HG03045 (cell line): ENCODE results near the gene SIT1.
"Not testable (repeated sequence)": the region's sequence is repeated elsewhere in the genome, so short reads cannot be mapped to it uniquely, and the experiment has no call there.

Experiments
- ATAC-seq: cut with Tn5 transposase; IDR thresholded peaks from one replicate; pipeline ENCODE4 v1.9.1; 2021; ENCODE audit warnings: mild to moderate bottlenecking, moderate library complexity; ENCODE audit not compliant: unreplicated experiment

SIT1 gene

DNA sequence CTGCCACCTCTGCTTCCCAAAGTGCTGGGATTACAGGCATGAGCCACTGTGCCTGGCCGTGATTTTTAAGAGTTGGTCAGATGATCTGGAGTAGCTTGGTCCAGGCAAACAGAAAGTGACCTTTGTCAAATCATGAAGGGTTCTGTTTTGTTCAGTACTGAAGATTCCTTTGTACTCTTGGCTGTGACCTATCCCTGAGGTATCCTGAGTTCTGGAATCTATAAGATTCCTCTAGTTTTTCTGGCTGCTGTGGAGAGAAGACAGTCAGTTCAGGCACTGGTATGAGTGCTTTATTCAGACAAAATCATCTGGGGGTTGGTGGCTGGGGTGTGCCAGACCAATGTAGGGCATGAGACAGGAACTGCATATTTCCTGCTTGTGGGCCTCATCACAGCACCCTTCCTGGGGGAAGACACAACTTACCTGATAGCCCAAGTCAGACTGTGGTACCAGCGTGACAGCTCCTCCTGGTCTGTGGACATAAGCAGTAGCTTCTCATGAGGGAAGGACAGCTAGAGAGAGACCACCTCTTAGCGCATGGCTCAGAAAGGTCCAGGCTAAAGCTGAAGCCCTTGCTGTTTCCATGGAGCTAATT is 11.1 kb upstream of the SIT1 start:
- ATAC-seq: no peak

DNA sequence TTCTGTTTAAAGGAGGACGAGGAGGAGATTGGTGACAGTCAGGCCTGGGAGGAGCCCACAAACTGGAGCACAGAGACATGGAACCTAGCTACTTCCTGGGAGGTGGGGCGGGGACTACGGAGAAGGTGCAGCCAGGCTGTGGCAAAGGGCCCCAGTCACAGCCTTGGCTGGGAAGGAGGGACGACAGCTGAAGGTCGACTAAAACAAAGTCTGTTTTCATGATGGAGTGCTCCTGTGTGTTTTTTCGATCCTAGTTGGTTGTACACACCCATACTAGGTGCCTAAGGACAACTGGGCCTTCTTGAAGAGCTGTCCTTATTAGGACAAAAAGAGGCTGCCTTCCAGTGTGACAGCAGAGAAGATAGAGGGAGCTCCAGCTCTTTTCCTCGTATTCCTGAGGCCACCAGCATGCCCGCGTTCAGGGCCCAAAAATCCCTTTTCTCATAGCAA is 10.3 kb upstream of the SIT1 start:
- no peak for ATAC-seq

DNA sequence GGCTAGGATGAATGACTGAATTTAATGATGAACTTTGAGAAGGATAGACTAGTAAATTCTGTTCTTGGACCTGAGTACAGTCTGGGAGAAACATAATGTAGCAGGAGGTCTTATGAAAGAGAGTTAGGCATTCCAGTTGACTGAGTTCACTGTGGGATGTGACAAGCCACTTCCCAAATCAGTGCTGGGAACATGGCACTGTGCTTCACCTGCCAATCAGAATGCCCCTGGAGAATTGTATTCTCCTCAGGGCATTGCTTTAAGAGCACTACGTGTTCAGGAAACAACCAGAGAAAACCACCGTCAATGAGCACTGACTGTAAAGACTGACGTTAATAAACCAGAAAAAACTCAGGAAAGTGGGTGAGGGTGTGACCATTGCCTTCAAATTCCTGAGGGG is 8.6 kb upstream of the SIT1 start:
- ATAC-seq: no peak

DNA sequence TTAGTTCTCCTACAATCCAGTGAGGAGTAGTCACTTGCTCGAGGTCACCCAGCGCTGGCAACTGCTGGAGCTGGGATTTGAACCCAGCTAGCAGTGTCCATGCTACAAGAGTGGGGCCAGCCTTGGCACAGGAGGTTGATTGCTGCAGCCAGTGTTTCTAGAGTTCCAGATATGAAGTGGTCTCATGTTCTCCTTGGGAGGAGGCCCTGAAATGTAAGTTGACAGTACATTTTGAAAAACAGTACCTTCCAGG is 8.2 kb upstream of the SIT1 start:
- ATAC-seq: no peak

DNA sequence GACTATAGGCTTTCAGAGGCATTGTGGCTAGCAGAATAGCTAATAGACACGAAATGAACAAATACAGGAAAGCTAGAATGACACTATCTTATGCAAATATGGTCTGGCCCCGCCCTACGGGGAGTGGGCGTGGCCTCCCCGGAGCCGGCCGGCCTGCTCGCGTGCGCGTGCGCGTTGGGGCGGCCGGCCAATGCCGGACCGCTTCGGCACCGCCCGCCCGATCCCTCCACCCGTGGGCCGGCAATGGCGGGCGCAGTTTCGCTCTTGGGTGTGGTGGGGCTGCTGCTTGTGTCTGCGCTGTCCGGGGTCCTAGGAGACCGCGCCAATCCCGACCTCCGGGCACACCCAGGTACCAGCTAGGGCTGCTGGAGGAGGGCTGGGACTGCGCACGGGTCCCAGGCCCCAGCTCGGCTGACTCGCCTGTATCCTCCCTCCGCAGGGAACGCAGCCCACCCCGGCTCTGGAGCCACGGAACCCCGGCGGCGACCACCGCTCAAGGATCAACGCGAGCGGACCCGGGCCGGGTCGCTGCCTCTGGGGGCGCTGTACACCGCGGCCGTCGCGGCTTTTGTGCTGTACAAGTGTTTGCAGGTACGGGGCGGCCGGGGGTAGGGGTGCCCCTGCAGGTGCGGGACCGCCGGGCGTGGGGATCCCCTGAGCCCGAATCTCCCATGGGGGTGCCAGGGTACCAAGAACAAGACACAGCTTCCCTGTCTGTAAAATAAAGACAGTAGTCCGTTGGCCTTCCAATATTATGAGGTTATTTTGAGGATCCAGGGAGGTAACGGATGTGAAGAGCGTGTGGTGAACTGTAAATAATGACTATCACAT is 7.6 kb upstream of the SIT1 start, which contains the start of gene CCDC107:
Gene CCDC107, plus strand, starts transcription at position 156 of the 831 bp plus-strand sequence. Its CDS starts 88 bp downstream, at position 244.
- ATAC-seq: peak; percentile 71

DNA sequence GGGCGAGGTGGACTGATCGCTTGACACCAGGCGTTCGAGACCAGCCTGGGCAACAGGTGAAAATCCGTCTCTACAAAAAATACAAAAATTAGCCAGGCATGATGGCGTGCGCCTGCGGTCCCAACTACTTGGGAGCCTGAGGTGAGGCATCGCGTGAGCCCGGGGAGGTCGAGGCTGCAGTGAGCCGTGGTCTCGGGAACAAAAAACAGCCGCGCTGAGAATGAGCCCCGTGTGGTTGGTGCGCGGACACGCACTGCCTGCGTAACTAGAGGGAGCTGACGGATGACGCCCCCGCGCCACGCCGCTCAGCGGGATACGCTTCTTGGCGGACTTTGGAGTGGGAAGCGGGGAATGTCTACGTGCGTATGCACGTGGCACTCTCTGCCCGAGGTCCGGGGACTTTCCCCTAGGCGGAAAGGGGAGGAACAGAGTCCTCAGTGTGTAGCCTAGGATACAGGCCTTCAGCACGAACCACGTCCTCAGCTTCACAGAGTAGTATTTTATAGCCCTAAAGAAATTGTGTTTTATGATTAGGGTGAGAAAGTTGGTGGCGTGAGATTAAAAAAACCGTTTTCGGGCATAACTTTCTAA is 6.9 kb upstream of the SIT1 start, which contains the start of gene RMRP:
Gene RMRP, minus strand, starts transcription at position 474 of the 591 bp plus-strand sequence.
- peak; percentile 85 for ATAC-seq

DNA sequence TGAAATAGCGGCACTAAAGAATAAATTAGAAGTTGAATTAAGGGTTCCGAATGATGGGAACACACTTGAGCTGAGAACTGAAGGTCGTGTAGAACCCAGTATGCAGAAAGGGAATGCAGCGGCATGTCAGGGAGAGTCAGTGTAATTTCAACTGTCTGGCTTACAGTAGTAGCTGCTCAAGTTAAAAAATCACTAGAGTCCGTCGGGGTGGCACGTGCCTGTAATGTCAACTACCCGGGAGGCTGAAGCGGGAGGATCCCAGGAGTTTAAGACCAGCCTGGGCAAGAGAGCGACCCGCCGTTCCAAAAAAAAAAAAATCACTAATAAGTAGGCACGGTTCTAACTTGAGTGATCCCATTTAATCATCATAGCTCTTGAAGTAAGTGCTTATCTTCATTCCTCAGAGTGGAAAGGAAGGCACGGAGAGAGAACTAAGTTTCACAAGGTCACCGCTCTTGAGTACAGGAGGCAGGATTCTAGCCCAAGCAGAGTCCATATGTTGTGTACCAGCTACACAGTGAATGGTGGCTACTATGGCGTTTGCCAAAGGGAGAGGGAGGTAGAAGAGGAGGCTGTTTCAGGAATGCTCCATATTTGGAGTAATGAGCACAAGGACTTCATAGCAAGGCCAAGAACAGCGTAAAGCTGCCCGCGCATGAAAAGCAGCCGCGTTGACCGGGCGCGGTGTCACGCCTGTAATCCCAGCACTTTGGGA is 6.3 kb upstream of the SIT1 start:
- ATAC-seq: no peak

DNA sequence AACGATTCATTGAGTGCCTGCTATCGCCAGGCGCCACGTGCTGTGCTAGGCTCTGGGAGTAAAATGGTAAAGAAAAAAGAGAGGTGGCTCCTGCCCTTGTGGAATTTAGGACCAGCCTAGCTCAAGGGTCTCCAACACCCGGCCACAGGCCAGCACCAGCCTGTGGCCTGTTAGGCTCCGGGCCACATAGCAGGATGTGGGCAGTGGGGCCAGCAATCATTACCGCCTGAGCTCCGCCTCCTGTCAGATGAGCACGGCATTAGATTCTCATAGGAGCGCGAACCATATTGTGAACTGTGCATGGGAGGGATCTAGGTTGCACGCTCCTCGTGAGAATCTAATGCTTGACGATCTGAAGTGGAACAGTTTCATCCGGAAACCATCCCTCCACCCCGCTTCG is 5.6 kb upstream of the SIT1 start:
- ATAC-seq: no peak

DNA sequence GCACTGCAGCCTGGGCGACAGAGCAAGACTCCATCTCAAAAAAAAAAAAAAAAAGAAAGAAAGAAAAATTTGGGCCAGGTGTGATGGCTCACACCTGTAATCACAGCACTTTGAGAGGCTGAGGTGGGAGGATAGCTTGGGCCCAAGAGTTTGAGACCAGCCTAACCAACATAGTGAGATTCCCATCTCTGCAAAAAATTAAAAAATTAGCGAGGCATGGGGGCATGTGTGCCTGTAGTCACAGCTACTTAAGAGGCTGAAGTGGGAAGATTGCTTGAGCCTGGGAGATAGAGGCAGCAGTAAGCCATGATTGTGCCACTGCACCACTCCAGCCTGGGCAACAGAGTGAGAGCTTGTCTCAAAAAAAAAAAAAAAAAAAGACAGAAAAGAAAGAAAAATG is 2.9 kb upstream of the SIT1 start:
- ATAC-seq: no peak

DNA sequence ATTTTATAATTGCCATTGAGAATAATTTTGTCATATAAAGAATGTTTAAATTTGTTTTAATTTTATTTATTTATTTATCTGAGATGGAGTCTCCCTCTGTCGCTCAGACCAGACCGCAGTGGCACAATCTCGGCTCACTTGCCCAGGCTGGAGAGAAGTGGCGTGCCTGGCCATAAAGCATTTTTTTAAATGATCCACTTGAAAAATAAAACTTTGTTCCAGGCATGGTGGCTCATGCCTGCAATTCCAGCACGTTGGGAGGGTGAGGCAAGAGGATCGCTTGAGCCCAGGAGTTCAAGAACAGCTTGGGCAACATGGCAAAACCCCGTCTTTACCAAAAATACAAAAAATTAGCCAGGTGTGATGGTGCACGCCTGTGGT is 2.1 kb upstream of the SIT1 start:
- ATAC-seq: no peak

DNA sequence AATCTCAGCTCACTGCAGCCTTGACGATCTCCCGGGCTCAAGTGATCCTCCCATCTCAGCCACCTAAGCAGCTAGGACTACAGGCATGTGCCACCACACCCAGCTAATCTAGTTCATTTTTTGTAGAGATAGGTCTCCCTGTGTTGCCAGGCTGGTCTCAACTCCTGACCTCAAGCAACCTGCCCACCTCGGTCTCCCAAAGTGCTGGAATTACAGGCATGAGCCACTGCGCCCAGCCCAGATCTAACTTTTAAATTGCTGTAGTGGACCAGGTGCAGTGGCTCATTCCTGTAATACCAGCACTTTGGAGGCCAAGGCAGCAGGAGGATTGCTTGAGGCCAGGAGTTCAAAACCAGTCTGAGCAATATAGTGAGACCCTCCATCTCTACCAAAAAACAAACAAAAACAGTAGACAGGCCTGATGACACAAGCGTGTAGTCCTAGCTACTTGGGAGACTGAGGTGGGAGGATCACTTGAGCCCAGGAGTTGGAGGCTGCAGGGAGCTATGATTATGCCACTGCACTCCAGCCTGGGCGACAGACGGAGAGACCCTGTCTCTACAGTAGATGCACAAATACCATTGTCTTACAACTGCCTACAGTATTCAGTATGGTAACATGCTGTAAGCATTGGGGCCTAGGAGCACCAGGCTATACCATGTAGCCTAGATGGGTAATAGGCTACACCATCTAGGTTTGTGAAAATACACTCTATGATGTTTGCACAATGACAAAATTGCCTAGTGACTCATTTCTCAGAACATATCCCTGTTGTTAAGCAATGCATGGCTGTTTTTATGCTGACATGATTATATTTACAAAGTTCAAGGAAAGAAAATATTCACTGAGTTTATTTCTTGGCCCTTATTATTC is 1.5 kb upstream of the SIT1 start:
- ATAC-seq: no peak

DNA sequence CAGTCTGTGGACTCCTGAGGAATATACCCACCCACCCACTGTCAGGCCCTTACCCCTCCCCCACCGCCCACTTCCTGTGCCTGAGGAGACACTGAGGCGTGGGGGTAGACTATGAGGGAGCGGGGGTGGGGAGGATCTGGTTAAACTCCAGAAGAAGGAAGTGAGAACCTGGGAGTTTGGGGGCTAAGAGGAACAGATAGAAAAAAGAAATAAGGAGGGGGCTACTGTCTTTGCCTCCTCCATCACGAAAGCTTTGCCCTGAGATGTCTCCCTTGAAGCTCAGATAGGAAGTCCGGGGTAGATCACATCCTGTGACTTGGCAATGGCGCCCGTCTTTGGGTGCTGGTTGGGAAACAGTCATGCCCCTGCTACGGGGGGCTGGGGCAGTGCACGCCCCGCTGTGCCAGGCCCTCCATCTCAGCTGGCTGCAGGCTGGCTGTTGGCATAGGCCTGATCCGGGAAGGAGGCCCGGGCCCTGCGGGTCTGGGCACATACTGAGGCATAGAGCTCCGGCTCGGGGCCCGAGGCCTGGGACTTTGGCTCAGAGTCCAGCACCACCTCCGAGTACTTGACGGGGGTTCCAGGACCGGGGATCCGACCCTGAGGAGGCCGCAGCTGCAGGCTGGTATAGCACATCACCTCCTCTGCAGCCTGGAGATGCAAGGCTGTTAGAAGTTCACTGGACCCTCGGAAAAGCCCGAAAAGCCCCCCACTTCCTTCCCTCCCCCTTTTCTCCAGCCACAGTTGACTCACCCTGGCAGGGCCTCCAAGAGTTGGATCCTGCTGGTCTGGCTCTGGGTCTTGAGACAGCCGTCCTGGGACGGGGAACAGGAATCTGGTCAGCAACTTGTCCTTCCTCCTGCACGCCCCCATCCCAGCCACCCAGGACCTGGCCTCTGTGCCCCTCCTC is 1.0 kb downstream of the SIT1 start:
- no peak for ATAC-seq

DNA sequence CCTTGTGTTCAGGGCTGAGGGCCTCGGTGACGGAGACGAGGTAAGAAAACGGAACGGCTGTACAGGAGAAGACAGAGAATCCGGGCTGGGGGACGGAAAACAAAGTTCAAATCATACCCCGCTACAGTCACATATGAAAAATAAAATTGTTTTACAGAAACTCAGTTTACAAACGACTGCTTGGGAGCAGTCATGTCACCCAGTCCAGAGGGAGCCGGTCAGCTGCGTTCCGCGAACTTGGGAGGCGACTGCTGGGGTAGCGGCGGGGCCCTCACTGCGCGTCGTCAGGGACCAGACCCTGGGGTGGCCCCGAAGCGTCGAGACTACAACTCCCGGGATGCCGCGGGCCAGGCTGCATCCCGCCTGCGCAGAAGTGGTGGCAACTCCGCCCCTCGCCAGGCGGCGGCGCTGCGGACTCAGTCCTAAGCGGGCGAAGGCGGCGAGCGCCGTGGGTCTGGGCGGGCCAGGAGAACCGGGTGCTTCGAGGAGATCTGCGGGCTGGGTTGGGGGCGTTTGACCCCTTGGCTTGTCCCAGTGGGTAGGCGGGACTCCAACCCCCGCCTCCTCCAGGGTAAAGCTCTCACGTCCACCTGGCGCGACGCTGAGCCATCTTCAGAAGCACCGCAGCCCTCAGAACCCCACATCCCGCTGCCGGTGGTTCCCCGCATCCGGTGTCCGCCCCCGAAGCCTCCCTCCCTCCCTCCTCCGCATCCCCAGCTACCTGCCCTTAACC is 4.0 kb downstream of the SIT1 start:
- ATAC-seq: peak; percentile 81

DNA sequence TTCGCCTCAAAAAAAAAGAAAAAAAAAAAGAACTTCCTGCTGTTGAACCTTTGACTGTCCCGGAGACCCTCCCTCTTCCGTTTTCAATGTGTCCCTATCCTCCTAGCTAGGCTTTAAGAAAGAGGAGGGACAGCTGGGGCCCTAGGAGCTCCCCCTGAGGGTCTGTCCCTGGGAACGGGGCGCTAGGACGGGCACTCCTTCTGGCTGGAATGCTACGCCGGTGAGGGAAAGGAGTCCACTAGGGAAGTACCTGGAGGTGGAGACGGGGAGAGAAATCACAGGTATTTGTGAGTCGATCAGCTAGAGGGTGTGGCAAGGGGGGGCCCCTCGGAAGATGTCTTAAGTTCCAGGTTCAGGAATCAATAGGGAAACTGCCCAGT is 4.6 kb downstream of the SIT1 start:
- peak; percentile 1 for ATAC-seq

DNA sequence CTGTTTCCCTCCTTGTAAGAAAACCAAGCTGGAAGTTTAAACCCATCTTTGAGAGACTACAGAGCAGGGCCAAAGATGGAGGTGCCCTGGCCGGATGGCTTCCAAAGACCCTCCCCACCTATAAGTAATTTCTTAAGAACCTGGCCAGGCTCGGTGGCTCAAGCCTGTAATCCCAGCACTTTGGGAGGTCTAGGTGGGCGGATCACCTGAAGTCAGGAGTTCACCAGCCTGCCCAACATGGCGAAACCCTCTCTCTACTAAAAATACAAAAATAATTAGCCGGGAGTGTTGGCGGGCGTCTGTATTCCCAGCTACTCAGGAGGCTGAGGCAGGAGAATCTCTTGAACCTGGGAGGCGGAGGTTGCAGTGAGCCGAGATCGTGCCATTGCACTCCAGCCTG is 5.0 kb downstream of the SIT1 start:
- ATAC-seq: not testable (repeated sequence)

DNA sequence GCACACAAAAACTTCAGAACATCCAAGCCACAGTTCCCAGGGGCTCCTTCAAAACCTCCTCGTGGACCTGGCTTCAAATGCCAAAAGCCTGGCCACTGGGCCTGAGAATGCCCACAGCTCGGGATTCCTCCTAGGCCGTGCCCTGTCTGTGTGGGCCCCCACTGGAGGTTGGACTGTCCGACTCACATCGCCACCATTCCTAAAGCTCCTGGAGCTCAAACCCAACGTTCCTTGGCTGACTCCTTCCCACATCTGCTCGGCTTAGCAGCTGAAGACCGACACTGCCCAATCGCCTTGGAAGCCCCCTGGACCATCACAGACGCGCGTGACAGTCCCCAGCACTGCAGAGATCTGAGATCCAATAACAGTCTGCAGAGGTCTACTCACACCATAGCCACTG is 7.7 kb downstream of the SIT1 start:
- no peak for ATAC-seq

DNA sequence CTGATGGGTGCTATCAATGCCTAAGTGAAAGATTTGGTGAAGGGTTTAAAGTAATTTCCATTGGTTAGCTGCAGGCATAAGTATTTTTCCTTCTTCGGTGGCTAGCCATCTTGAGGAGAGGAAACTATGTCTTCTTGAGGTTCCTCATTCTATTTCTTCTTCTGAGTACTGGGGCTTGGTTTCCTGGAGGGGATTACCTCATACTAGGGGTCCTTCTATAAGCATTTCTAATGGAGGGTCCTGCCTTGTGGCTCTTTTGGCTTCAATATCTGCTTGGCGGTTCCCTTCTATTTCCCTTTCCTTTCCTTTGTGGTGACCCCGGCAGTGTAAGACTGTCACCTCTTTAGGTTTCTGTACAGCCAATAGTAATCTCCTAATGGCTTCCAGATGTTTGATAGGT is 9.3 kb downstream of the SIT1 start:
- not testable (repeated sequence) for ATAC-seq

DNA sequence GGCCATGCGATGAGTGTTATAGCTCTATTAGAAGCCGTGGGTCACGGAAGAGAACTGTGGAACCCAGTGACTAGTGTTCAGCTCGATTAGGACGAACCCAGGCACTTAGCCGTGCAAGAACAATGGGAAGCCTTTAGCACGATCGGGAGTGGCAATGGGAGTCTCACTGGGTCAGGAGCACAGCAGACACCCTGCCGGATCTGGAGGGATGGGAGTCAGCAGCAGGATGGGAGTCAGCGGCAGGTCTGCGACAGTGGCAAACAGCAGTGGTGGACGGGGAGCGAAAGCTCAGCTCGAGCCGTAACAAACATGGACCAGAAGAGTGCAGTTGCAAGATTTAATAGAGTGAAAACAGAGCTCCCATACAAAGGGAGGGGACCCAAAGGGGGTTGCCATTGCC is 10.3 kb downstream of the SIT1 start:
- ATAC-seq: not testable (repeated sequence)

DNA sequence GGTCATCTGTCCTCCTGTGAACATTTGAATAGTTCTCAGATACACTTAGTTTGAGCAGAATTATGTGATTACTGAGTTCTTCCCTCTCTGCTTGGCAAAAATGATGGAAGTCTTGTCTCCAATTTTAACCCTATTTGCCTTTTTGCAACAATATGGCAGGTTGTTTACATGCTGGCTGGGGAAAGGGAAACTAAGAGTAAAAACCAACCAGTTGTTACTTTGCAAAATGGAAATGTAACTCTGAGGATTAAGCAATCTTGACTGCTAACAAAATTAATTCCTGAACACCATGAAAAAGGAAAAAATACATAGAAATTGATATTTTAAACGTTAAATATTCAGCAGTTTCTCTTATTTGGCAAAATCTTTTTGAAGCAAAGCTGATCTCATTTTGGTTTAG is 11.1 kb downstream of the SIT1 start:
- ATAC-seq: no peak
